Stimulated activated CD4-positive, alpha-beta T cell treated with anti-CD3 and anti-CD28 coated beads, Interleukin-15, amount 100 ng/mL, for 1 hour (primary cell): ENCODE data around the gene CARMIL1.

ENCODE experiments used
- DNase-seq, 2 donors: peaks; one replicate each; pipeline ENCODE4 v3.0.0-alpha.2; 2020; ENCODE audit warnings: low read depth in 1 of 2, low spot score in 1 of 2

CARMIL1 gene

DNA sequence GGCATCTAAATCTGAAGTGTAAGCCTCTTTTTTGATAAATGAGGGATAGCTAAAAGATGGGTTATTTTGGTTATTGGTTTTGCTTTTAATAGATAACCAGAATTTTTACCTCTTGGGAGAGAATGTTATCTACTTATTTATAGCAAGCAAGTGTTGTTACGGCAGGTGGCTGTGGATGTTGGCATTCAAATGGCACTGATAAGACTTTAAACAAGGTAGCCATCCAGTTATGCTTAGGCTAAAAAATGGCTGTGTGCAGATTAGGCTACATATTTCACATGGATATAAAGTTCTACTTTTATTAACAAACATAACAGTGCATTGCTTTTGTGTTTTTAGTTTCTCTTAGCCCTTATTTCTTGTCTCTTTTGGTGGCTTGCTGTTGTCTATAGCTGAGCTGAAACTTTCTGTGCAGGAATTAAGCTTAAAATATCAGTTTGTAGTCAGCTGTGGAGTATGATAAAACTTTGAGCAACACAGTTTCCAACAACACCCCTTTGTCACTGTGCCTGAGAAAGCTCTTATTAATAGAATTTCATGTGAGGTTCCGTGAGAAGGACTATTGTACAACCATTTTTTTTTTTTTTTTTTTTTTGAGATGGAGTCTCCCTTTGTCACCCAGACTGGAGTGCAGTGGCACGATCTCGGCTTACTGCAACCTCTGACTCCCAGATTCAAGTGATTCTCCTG, 28.8 kb downstream of the CARMIL1 start:
- no peak for DNase-seq

DNA sequence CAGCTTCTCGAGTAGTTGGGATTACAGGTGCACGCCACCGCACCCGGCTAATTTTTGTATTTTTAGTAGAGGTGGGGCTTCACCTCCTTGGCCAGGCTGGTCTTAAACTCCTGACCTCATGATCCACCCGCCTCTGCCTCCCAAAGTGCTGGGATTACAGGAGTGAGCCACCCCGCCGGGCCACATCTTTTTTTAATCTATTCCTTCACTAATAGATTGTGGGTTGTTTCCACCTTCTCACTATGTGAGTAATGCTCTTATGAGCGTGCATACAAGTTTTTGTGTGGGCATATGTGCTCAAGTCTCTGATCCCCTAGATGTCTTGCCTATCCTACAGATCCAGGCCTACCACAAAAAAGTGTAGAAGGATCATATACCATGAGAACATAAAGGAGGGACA, 30.7 kb downstream of the CARMIL1 start:
- no peak for DNase-seq

DNA sequence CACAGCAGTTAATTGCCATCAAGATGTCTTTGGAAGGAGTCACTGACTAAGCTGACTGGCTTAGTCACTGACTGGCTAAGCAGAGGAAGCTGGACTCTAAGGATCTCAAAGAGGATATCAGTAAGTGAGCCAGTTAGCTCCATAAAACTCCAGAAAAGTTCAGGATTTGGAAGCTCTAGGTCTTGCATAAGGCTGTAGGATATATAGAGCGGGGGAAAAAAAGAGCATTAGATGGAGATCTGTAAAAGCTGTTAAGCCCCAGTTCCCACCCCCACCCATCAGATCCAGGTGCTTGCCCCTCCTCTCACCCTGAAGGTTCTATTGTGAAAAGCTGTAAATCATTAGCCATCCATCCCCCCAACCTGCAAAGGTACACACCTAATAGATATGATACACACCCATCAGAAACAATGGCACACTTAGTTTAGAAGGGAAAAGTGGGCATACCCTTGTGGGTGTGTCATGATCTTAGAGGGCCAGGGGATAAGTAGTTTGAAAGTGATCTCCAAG, 32.2 kb downstream of the CARMIL1 start:
- DNase-seq: no peak

DNA sequence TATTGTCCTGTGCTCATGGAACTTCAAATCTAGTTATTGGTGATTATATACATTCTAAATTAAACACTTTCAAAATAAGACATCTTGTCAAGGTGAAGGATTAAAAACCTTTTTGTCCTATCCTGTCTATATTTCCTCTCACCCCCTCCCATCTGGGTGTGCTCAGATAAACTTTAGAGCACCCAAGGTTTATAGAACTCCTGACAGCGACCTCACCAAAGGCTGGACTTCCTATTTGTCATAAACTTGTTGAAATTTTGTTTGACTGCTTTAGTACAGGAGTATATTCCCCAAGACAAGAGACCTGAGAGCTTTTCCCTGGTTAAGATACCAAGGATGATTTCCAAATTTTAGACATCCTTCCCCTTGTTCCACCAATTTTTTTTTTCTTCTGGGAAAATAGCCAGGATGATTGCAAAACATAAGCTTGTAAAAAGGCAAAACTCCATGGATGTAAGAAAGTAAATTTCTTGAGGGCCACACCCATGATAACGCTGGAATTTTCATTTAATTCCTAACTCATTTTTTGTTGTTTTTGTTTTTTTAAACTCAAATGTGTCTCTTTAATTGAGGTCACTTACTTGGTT, 33.0 kb downstream of the CARMIL1 start:
- DNase-seq: no peak

DNA sequence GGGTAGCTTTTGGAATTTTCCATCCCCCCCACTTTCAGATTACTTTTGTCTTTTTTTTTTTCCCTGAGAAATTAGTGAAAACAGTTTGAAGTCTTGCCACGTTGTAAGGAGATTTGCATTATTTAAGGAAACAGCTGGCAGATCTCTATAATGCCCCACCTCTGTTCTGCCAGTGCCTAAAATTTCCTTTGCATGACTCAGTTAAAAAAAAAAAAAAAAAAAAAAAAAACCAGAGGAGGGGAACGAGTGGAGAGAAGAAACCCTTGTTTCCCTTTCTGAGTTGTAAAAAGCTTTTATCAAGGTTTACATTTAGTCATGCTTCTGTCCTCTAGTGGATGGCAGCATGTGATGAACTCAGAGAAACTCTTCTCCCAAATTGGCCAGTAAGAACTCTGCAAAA, 33.5 kb downstream of the CARMIL1 start:
- DNase-seq: no peak

DNA sequence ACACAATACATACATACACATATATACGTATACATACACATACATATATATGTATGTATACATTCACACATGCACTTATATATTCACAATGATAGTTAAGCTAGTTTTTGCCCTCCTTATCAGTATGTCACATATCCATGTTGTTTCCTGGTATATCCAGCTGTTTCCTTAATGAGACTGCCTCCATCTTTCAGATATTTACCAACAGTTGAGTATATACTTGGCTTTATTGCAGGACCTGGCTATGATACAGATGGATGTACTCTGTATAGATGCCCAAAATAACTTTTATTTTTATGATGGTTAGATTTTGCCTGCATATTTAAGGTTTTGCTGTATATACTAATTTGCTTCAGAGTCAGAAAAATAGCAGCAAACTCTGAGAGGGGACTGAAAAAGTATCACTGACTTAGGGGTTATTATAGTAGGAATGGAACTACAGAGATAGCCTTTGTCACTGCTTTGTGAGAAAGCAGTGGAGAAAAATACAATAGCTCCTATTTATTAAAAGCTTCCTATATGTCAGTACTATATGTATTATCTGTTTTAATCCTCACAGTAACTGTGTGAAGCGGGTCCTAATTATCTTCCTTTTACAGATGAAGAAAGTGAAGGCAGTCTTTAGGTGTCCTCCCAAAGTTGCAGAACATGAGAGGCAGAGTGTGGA, 35.5 kb downstream of the CARMIL1 start:
- no peak for DNase-seq

DNA sequence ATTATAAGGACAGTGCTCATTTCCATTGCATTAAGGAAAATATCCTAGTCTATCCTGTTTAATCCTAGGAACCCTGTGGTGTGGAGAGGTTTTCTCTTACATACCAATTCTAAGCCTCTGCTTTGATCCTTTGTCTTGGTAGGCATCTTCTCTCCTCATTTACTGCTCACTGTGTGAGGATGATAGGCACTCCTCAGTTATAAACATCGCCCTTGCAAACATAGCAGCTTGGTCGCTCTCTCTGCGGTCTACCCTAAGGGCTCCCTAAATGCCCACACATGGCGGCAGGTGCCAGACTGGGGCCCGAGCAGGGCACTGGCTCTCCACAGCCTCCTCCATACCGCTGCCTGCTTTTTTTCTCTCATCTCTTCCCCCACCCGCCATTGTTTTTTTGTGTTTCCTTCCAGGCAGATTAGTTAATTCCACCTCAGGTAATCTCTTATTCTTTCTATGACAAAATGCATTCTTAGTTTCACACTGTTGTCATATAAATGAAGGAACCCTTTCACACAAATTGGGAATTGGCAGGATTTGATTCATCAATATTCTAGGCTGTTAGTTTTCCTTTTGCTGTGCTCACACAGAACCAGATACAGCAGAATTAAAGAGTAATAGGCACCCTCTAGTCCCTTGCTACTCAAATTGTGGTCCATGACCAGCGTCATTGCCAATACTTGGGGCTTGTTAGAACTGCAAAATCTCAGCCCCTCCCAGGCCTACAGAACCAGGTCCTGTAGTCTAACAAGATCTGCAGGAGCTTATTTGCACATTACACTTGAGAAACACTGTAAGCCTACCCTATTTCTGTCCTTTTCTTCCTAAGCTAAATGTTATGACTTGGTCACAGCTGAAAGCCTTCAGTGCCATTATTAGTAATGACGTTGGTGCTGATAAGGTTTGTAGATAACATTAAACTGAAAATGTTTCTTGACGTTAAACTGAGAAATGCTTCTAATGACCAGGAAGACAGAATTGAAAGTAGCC, 36.3 kb downstream of the CARMIL1 start:
- DNase-seq: no peak

DNA sequence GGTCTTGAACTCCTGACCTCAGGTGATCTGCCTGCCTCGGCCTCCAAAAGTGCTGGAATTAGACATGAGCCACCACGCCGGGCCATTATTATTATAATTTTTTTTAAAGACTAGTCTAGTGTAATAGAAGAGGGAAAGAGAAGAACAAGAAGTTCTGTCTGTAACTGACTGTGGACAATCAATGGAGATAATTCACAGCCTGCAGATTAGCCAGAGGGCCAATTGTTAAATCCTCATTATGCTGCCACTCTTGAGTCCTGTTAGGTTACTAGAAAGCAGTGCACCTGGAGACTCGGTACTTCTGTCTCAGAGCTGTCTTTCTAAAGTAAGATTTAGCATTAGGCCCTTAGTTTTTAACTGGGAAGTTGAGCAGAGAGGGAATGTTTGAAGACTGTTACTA, 37.5 kb downstream of the CARMIL1 start:
- no peak for DNase-seq

DNA sequence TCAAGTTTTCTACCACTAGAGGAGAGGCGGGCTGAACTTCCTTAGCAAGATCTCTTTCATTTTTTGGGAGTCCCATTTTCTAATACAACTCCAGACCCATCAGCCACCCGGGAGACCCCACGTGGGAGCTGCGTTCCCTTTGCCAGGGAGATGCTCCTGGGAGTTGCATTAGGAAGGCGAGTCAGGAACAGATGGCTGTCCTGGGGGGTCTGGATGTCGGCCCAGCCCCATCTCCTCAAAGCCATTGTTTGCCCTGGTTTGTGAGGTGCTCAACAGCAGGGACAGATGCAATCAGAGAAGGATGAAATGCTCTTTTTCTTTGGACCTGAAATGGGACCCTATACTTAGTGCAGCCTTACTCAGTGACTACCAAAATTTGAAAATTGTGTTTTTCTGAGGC, 39.4 kb downstream of the CARMIL1 start:
- DNase-seq: no peak

DNA sequence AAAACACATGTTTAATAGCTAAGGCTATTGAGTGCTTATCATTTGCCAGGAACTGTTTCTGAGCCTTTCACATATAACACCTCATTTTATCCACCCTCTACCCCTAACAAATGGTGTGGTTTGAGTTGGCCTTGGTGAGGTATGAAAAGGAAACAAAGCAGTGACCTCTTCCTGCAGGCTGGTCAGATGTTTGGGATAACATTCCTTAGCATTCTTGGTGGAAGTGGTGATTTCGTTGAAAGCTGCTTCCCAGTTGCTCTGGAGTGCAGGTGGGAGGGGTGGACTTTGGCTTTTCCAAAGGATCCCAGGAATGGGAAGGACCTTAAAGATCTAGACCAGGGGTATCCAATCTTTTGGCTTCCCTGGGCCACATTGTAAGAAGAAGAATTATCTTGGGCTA, 41.3 kb downstream of the CARMIL1 start:
- DNase-seq: no peak

DNA sequence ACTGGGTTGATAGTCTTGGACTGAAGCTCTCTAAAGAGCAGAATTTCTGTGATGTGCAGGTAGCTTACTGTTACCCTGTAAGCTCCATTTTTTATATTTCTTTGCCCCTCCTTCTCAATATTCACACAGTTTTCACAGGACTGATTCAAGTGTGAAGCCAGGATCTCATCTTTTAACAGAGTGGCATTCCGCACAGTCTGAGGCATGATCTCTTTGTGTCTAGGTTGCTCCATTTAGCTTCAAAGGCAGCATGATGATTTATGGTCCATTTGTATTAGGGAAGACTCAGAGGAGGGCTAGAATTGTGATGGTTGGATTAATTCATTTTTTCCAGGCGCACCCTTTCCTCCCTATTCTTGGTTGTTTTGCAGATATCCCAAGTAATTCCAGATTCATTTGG, 43.5 kb downstream of the CARMIL1 start:
- DNase-seq: no peak

DNA sequence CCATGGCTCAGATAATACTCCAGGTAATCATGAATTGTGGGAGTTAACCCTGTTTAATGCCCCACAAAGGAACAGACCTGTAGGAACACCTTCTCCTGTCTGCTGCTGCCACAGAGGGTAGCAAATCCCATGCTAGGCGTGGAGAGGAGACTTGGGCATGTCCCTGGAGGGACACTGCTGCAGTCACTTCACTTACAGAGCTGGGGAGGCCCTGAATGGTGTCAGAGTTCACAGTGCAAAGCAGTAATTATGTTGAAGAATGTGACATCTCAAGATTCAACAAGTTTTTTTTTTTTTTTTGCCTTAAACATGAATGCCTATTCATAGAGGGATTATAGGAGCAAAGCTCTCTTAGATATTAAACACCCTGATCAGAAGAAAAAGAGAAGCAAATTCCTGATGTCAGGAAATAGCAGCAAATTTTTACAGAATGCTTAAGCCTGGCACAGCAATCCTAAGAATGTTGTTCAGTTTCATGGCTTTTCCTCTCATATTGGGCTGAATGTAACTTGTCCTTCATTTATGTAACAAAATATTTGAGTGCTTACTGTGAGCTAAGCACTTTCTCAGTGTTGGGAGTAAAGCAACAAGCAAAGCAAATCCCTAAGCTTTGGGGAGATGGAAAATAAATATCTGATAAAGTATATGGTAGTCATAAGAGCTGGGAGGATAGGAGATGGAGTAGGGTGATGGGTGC, 45.0 kb downstream of the CARMIL1 start:
- DNase-seq: no peak

DNA sequence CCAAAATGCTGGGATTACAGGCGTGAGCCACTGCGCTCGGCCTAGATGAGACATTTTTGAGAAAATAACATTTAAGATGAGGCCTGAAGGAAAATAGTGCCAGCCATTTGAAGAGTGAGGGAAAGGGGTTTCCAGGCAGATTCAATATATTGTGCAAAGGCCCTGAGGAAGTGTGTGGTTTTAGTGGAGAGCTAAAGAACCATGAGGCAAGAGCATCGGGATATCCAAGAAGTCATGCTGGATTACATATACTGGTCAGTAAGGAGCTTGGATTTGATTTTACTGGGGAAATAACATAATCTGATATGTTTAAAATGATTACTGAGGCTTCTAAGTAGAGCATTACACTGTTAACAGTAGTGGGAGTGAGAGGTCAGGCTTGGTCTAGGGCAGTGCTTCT, 47.0 kb downstream of the CARMIL1 start:
- DNase-seq: no peak

DNA sequence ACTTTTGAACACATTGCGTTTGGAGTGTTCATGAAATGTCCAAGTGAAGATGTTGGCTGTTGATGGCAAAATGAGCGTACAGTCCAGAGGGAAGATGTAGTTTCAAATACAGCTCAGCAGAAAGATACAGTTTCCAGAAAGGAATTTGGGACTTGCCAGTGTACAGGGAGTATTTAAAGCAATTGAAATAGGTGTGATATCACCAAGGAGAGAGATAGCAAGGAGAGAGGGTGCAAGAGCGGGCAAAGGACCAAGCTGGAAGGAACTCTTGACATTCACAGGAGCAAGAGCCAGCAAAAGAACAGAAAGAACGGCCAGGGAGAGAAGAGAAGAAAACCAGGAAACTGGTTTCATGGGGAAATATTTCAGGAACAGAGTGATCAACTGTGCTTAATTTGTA, 47.8 kb downstream of the CARMIL1 start:
- no peak for DNase-seq

DNA sequence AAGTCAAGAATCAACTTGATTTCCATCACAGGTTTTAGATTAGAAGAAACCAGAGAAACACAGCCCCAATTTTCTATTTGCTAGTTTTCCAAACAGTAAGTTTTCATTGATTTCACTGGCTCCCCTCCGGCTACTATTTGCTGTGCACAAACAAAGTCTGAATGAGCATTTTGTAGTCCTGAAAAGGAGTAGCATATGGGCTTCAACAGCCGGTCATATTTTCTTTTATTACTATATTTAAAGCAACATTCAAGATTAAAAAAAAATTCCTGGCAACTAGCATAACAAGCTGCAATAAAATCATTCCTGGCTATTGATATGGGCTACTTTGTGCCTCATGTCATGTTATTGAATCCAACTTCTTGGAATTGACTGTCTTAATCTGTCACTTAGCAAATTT, 48.3 kb downstream of the CARMIL1 start:
- DNase-seq: no peak

DNA sequence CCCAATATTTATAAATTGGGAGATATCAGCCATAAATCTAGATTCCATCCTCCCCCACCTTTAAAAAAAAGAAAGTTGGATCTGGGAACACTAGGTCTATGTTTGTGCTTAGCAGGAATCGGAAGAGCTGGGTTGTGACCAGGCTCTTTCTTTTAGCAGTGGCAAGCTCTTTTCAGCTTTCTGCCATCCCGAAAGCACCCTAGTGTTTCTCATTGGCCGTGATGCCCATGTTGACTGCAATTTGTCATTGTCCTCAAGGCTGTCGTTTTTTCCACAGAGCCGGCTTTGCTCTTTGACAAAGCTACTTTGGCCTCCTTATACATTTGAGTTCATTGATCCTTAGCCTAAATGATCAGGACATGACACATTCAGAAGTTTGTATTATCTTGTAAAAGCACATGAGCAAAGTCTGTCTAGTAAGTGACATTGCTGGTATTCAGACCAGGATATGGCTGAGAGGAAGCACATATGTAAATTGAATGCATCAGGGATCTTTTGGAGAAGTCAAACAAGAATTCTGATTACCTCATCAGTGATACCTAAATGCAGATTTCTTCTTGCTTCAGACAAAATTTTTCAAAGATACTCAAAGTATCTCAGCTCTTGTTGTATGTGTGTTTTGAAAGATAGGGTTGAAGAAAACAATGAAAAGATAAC, 50.1 kb downstream of the CARMIL1 start:
- DNase-seq: no peak

DNA sequence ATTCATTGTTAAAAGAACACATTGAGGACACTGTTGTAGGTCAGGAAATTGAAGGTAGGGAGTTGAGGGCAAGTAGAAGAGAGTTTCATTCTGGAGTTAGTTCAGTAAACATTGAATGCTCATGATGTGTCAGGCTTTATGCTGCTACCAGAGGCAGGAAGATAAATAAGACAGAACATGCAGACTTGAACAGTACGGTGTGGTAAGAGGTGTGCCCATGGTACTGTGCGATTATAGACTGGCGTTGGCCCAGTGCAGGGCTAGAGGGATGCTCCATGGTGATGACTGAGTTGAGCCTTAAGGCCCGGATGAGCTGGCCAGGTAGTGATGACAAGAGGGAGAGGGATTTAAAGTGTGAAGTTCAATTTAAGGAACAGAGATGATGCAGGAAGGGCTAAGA, 50.8 kb downstream of the CARMIL1 start:
- DNase-seq: no peak

DNA sequence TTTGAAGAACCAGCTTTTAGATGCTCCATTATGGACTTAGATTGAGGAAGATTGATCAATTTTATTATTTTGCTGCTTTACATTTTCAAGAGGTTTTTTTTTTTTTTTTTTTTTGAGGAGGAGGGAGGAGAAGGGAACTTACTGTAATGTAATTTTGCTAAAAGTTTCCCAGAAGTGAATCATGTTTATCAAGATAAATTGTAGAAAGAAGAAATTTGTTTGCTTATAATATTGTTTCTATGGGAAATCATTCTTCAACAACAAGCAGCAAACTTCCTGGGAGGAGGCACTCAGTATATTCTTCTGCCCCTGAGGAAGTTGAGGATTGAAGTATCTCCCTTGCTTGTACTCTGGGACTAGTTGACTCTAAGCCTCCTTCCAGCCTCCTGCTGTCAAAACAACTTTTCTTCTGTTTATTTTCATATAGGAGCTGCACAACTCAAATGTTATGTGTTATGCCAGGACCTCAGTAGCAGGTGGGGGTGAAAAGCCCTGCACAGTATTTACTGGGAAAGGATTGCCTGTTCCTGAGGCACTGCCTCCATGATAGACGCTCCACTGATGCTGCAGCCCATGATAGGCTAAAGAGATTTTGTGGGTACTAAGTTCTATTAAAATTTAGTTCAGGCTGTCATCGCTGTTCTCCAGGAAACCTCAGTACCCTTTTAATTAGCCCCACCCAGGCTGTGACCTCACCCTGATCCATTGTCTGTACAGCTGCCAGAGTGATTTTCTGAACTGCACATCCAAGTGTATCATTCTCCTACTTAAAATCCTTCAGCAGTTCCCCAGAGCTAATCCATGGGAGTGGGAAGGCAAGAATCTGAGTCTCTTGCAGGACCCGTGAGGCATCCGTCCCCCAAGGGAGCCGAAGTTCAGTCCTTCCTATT, 51.9 kb downstream of the CARMIL1 start:
- DNase-seq: no peak

DNA sequence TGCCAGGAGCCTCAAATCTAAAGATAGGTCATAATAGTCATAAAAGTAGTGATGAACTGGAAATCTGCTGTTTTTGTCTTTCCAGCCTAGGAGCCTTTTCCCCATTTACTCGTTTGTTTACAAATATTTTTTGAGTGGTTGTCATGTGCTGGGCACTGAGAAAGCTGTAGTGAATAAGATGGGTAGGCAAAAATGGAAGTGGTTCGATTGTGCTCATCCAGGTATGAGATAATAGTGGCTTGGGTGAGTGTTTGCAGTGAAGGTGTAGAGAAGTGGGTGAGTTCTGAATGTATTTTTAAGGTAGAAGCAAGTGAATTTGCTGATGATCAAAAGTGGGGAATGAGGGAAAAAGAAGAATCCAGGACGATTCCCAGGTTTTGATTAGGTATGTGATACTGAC, 53.0 kb downstream of the CARMIL1 start:
- no peak for DNase-seq
